CD4-positive, alpha-beta T cell treated with Interleukin-12 subunit alpha and Interleukin-12 subunit beta, for 1 hour (primary cell): ENCODE measurements around the gene NBEA.
"Not testable (repeated sequence)": the region's sequence is repeated elsewhere in the genome, so short reads cannot be mapped to it uniquely, and the experiment has no call there.

Experiments
- DNase-seq: peaks from one replicate; pipeline ENCODE4 v3.0.0-alpha.2; 2020

Gene NBEA

GRCh38 chr13:35332134-35332533 lies 390.1 kb downstream of the NBEA start:
- DNase-seq, result no peak

- DNase-seq, result no peak
Observed at GRCh38 chr13:35333157-35333556, 391.1 kb downstream of the NBEA start.

GRCh38 chr13:35342440-35342839 lies 400.4 kb downstream of the NBEA start:
- DNase-seq, result no peak

- no peak for DNase-seq
Observed at GRCh38 chr13:35343417-35343816, 401.3 kb downstream of the NBEA start.

GRCh38 chr13:35345992-35346391 lies 403.9 kb downstream of the NBEA start:
- no peak for DNase-seq

- DNase-seq, result no peak
Observed at GRCh38 chr13:35346494-35346893, 404.4 kb downstream of the NBEA start.

GRCh38 chr13:35347679-35348205 lies 405.7 kb downstream of the NBEA start:
- DNase-seq, result no peak

- no peak for DNase-seq
Observed at GRCh38 chr13:35349052-35349451, 407.0 kb downstream of the NBEA start.

GRCh38 chr13:35349673-35350278 lies 407.7 kb downstream of the NBEA start:
- no peak for DNase-seq

- DNase-seq, result no peak
Observed at GRCh38 chr13:35354285-35354684, 412.2 kb downstream of the NBEA start.

- no peak for DNase-seq
Observed at GRCh38 chr13:35354882-35355281, 412.8 kb downstream of the NBEA start.

GRCh38 chr13:35356572-35356971 lies 414.5 kb downstream of the NBEA start:
- no peak for DNase-seq

- no peak for DNase-seq
Observed at GRCh38 chr13:35365883-35366282, 423.8 kb downstream of the NBEA start.

GRCh38 chr13:35367586-35367985 lies 425.5 kb downstream of the NBEA start:
- no peak for DNase-seq

GRCh38 chr13:35378939-35379338 lies 436.9 kb downstream of the NBEA start:
- no peak for DNase-seq

GRCh38 chr13:35379663-35380062 lies 437.6 kb downstream of the NBEA start:
- no peak for DNase-seq

GRCh38 chr13:35387682-35388250 lies 445.7 kb downstream of the NBEA start:
- DNase-seq, result no peak

- DNase-seq, result no peak
Observed at GRCh38 chr13:35388441-35389355, 446.6 kb downstream of the NBEA start.

- no peak for DNase-seq
Observed at GRCh38 chr13:35389535-35389934, 447.5 kb downstream of the NBEA start.

GRCh38 chr13:35392768-35393167 lies 450.7 kb downstream of the NBEA start:
- no peak for DNase-seq

GRCh38 chr13:35393886-35394285 lies 451.8 kb downstream of the NBEA start:
- DNase-seq, result no peak

- DNase-seq, result not testable (repeated sequence)
Observed at GRCh38 chr13:35408285-35408684, 466.2 kb downstream of the NBEA start.

GRCh38 chr13:35411059-35411744 lies 469.1 kb downstream of the NBEA start:
- DNase-seq, result no peak
